ENCODE measurements around the gene CTNNA3.

Gene CTNNA3

GRCh38 chr10:67110286-67110685 lies 585.7 kb downstream of the CTNNA3 start:
- TF ChIP-seq CTCF (conservative IDR thresholded peaks at IDR 0.05; ENCODE audit: low read depth, low read length) = no peak
- no peak overlapping the region for H3K4me3 ChIP-seq (ENCODE audit: low read length)
- DNase-seq (ENCODE audit: low read depth) = no peak

GRCh38 chr10:67107670-67108069 lies 588.3 kb downstream of the CTNNA3 start:
- TF ChIP-seq CTCF (conservative IDR thresholded peaks at IDR 0.05; ENCODE audit: low read depth, low read length) = no peak
- no peak overlapping the region for H3K4me3 ChIP-seq (ENCODE audit: low read length)
- DNase-seq (ENCODE audit: low read depth) = no peak

- no peak overlapping the region for H3K4me3 ChIP-seq (ENCODE audit: low read length)
- TF ChIP-seq CTCF (conservative IDR thresholded peaks at IDR 0.05; ENCODE audit: low read depth, low read length) = no peak
- no peak for DNase-seq (ENCODE audit: low read depth)
Observed at GRCh38 chr10:67100951-67101350, 595.0 kb downstream of the CTNNA3 start.

GRCh38 chr10:67098461-67098860 lies 597.5 kb downstream of the CTNNA3 start:
- no peak for TF ChIP-seq CTCF (conservative IDR thresholded peaks at IDR 0.05; ENCODE audit: low read depth, low read length)
- no peak for DNase-seq (ENCODE audit: low read depth)
- no peak overlapping the region for H3K4me3 ChIP-seq (ENCODE audit: low read length)

- TF ChIP-seq CTCF (conservative IDR thresholded peaks at IDR 0.05; ENCODE audit: low read depth, low read length) = no peak
- DNase-seq (ENCODE audit: low read depth) = no peak
- H3K4me3 ChIP-seq (ENCODE audit: low read length) = no peak overlapping the region
Observed at GRCh38 chr10:67095531-67095930, 600.5 kb downstream of the CTNNA3 start.

GRCh38 chr10:67088036-67088435 lies 608.0 kb downstream of the CTNNA3 start:
- DNase-seq (ENCODE audit: low read depth) = no peak
- no peak overlapping the region for H3K4me3 ChIP-seq (ENCODE audit: low read length)
- no peak for TF ChIP-seq CTCF (conservative IDR thresholded peaks at IDR 0.05; ENCODE audit: low read depth, low read length)

- no peak for DNase-seq (ENCODE audit: low read depth)
- no peak overlapping the region for H3K4me3 ChIP-seq (ENCODE audit: low read length)
- no peak for TF ChIP-seq CTCF (conservative IDR thresholded peaks at IDR 0.05; ENCODE audit: low read depth, low read length)
Observed at GRCh38 chr10:67087135-67087425, 608.9 kb downstream of the CTNNA3 start.

Data from retinal pigment epithelial cell (primary cell).